Thymus (tissue), 11 donors: ENCODE measurements around the gene PCDHAC1. TPM values are rescaled to one million over a fixed set of nuclear protein-coding genes. Genes with fewer than 3 reads are reported as not detected.

Source experiments
- DNase-seq, 9 donors: peaks; one replicate each; pipeline ENCODE4 v3.0.0-alpha.2; 2013; ENCODE audit warnings: low spot score in 9 of 9, low read depth in 6 of 9, missing footprints in 1 of 9
- H3K27ac ChIP-seq, 2 donors: one replicate each; pipeline ENCODE4 v1.5.1; 2013; ENCODE audit warnings: control low read depth in 1 of 2, low read depth in 1 of 2, low read length in 1 of 2, mild to moderate bottlenecking in 1 of 2, moderate library complexity in 1 of 2
- H3K27me3 ChIP-seq, 2 donors: one replicate each; pipeline ENCODE4 v1.5.1; 2013; ENCODE audit warnings: low read length in 1 of 2; ENCODE audit not compliant: control insufficient read depth in 2 of 2, insufficient read depth in 1 of 2
- H3K36me3 ChIP-seq, 2 donors: one replicate each; pipeline ENCODE4 v1.5.1; 2013; ENCODE audit warnings: low read length in 1 of 2, mild to moderate bottlenecking in 1 of 2, moderate library complexity in 1 of 2; ENCODE audit not compliant: control insufficient read depth in 2 of 2, insufficient read depth in 2 of 2
- H3K4me1 ChIP-seq, 2 donors: one replicate each; pipeline ENCODE4 v1.5.1; 2013; ENCODE audit warnings: low read length in 2 of 2; ENCODE audit not compliant: control insufficient read depth in 2 of 2, insufficient read depth in 2 of 2
- H3K4me3 ChIP-seq, 2 donors: one replicate each; pipeline ENCODE4 v1.5.1; 2013; ENCODE audit warnings: low read length in 2 of 2, control low read depth in 1 of 2, mild to moderate bottlenecking in 1 of 2
- H3K9me3 ChIP-seq, 2 donors: one replicate each; pipeline ENCODE4 v1.5.1; 2013; ENCODE audit warnings: low read length in 1 of 2, mild to moderate bottlenecking in 1 of 2; ENCODE audit not compliant: control insufficient read depth in 2 of 2, insufficient read depth in 1 of 2
- WGBS: extraction: QIAGEN DNeasy Blood & Tissue Kit; methylation state at CpG from one replicate; pipeline ENCODE4 v1.1.7; 2013; 5-methylcytosine and 5-hydroxymethylcytosine counted together
- polyA plus RNA-seq: library from polyadenylated mRNA; stranded (reverse); fragments of 200-250 nt; gene quantifications from one replicate; pipeline ENCODE4 v1.2.3, GENCODE V29; 2013
- total RNA-seq: library from RNA; stranded (reverse); fragments of 120-200 nt; gene quantifications from one replicate; pipeline ENCODE4 v1.2.4, GENCODE V29; 2013
- donor health status: healthy.

Gene PCDHAC1
- total and polyA plus RNA-seq, 2 donors: 0.02 to 0.05 TPM

GRCh38 chr5:140965905-140966292 lies 39.8 kb downstream of the PCDHAC1 start:
- no peak for DNase-seq
- Histone ChIP-seq H3K4me1 (no peaks in the 10 kb centered on the region), H3K4me3 (no peak overlapping the region), H3K27ac (no peak overlapping the region), H3K36me3 (no peaks in the 10 kb centered on the region), H3K27me3 (peaks cover 21 to 40% of the 10 kb centered on the region in 2 donors), H3K9me3 (no peaks in the 10 kb centered on the region)
- 5% methylated on average over 9 of the region's 9 CpGs for WGBS

DNA sequence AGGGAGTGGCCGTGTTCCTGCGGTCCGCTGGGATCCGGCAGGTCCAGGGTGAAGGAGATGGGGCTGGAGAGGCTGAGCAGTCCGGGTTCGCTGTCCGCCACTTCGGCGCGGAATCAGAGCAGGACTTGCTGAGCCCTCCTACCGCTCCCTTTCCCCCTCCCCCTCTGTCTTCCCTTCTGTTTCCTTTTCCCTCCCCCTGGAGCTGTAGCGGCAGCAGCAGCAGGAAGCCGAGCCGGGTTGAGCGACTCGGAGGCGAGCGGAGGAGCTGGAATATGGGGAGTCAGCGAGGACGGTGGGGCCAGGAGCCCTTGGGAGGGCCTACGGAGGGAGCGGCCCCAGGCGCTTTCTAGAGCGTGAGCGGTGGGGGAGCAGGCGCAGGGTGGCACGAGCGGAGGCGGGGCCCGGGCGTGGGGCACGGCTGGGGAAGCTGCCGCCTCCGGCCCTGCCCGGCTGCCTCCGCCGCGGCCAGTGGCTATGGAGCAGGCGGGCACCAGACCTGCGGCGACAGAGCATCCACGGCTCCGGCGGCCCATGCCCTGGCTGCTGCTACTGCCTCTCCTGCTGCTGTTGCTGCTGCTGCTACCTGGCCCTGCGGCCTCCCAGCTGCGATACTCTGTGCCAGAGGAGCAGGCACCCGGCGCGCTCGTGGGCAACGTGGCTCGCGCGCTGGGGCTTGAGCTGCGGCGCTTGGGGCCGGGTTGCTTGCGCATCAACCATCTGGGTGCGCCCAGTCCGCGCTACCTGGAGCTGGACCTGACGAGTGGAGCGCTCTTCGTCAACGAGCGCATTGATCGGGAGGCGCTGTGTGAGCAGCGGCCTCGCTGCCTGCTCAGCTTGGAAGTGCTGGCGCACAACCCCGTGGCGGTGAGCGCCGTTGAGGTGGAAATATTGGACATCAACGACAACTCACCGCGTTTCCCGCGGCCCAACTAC lies 40.5 kb downstream of the PCDHAC1 start, which contains the start of gene PCDHAC2:
Gene PCDHAC2 (plus strand): TSS at position 184 of the 933 bp plus-strand sequence. CDS start 291 bp downstream, at position 475.
- Histone ChIP-seq H3K36me3 (no peaks in the 10 kb centered on the region), H3K4me3 (no peak within 1 kb of the TSS), H3K27ac (no peak within 1 kb of the TSS), H3K9me3 (no peaks in the 10 kb centered on the region), H3K27me3 (peaks cover 21 to 40% of the 10 kb centered on the region in 2 donors), H3K4me1 (no peaks in the 10 kb centered on the region)
- WGBS: 5% methylated on average over 80 of the region's 80 CpGs
- DNase-seq: no peak

DNA sequence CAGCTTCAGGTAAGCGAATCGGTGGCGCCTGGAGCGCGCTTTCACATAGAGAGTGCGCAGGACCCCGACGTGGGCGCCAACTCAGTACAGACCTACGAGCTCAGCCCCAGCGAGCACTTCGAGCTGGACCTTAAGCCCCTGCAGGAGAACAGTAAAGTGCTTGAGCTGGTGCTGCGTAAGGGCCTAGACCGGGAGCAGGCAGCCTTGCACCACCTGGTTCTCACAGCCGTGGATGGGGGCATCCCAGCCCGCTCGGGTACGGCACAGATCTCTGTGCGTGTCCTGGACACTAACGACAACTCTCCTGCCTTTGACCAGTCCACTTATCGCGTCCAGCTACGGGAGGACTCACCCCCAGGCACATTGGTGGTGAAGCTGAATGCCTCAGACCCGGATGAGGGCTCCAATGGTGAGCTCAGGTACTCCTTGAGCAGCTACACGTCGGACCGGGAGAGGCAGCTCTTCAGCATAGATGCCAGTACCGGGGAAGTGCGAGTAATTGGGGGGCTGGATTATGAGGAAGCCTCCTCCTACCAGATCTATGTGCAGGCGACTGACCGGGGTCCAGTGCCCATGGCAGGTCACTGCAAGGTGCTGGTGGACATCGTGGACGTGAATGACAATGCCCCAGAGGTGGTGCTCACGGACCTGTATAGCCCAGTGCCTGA lies 41.3 kb downstream of the PCDHAC1 start:
- Histone ChIP-seq H3K4me3 (no peak overlapping the region), H3K9me3 (no peaks in the 10 kb centered on the region), H3K27me3 (peaks cover 21 to 40% of the 10 kb centered on the region in 2 donors), H3K27ac (no peak overlapping the region), H3K4me1 (no peaks in the 10 kb centered on the region), H3K36me3 (no peaks in the 10 kb centered on the region)
- no peak for DNase-seq
- WGBS: 25% methylated on average over 34 of the region's 34 CpGs

GRCh38 chr5:140969880-140970279 lies 43.8 kb downstream of the PCDHAC1 start:
- DNase-seq: no peak
- Histone ChIP-seq H3K27ac (no peak overlapping the region), H3K9me3 (no peaks in the 10 kb centered on the region), H3K4me1 (no peaks in the 10 kb centered on the region), H3K4me3 (no peak overlapping the region), H3K27me3 (peaks cover 21 to 34% of the 10 kb centered on the region in 2 donors), H3K36me3 (no peaks in the 10 kb centered on the region)

DNA sequence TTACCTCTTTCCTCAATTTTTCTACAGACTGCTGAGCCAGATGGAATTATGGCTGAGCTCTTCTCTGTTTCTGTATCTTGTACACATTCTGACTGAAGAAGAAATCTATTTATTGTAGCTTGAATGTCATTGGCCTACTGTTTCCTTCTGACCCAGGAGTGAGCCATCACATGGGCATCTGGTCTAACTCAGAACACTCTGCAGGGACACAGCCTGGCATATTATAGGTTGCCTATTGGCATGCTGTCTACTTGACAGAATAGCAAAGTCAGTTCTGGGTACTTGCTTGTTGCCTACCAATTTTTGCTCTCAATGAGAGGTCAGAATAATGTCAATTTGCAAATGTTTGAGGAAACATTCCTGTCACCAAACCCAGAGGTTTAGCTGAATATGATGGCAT lies 47.5 kb downstream of the PCDHAC1 start:
- Histone ChIP-seq H3K9me3 (no peaks in the 10 kb centered on the region), H3K4me1 (no peaks in the 10 kb centered on the region), H3K27me3 (no peaks in the 10 kb centered on the region), H3K27ac (no peak overlapping the region), H3K4me3 (no peak overlapping the region), H3K36me3 (no peaks in the 10 kb centered on the region)
- no peak for DNase-seq

DNA sequence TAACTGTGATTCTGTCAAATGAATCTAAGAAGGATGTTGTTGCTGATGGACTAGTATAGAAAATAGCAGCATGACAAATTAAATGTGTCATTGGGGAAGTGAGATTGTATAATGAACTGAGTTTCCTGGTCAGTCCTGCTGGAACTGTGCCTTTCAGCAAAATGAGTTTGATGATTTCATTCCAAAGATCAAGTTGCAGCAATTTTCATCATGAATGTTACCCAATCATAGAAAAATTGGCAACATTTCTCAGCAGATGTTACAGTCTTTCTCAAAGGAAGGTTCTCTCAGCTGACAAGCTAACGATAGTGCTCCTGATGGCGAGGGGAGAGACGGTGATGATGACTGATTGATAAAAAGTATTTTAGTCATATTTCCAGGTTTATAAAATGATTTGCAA lies 50.9 kb downstream of the PCDHAC1 start:
- H3K27me3 ChIP-seq: no peaks in the 10 kb centered on the region
- no peak overlapping the region for H3K4me3 ChIP-seq
- 92% methylated on average over 3 of the region's 3 CpGs for WGBS
- H3K36me3 ChIP-seq: no peaks in the 10 kb centered on the region
- H3K9me3 ChIP-seq: no peaks in the 10 kb centered on the region
- no peaks in the 10 kb centered on the region for H3K4me1 ChIP-seq
- no peak for DNase-seq
- H3K27ac ChIP-seq: no peak overlapping the region

GRCh38 chr5:140978260-140978659 lies 52.2 kb downstream of the PCDHAC1 start:
- no peak overlapping the region for H3K4me3 ChIP-seq
- no peak overlapping the region for H3K27ac ChIP-seq
- H3K4me1 ChIP-seq: no peaks in the 10 kb centered on the region
- H3K36me3 ChIP-seq: no peaks in the 10 kb centered on the region
- no peaks in the 10 kb centered on the region for H3K27me3 ChIP-seq
- no peaks in the 10 kb centered on the region for H3K9me3 ChIP-seq
- DNase-seq: no peak
- 88% methylated on average over 2 of the region's 2 CpGs for WGBS

DNA sequence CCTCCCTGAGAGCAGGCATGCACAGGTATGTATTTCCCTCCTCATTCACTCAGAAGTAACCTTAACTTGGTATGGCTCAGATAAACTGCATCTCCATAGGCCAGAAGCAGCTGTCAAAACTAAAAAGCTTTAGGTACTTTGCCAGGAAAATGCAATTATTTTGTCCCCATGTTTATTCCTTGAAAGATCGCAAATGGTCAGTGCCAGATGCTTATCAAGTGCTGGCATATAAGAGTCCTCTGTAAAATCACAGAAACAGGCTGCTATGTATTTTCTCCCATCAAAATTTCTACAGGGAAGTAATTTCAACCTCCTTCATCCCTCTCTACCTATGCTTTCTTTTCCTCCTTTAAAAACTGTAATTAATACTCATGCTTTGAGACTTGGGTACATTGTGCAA lies 52.9 kb downstream of the PCDHAC1 start:
- no peaks in the 10 kb centered on the region for H3K27me3 ChIP-seq
- no peaks in the 10 kb centered on the region for H3K36me3 ChIP-seq
- 95% methylated on average over 1 of the region's 1 CpG for WGBS
- no peak for DNase-seq
- no peaks in the 10 kb centered on the region for H3K9me3 ChIP-seq
- no peak overlapping the region for H3K27ac ChIP-seq
- H3K4me3 ChIP-seq: no peak overlapping the region
- no peaks in the 10 kb centered on the region for H3K4me1 ChIP-seq
